A673 (cell line): Measurements from ENCODE around the gene LAMB3. TPM values are rescaled to one million over a fixed set of nuclear protein-coding genes. Genes with fewer than 3 reads are reported as not detected.

Source experiments
- BruUV-seq: library from RNA; stranded (reverse); fragments of 400-500 nt; replicated peaks from 2 replicates; lab custom pipeline; 2021; lab: Mats Ljungman, UMichigan
- CTCF ChIA-PET: fragments of 300-600 bp; sonication (Branson Sonifier 250); formaldehyde crosslinking; loops from one replicate; lab custom pipeline; 2022; ENCODE audit warnings: antibody characterized with exemption; lab: Charles Lee
- POLR2A ChIA-PET: fragments of 300-600 bp; sonication (Branson Sonifier 250); formaldehyde crosslinking; loops from one replicate; lab custom pipeline; 2022; ENCODE audit warnings: antibody characterized with exemption; ENCODE audit not compliant: low non-redundant PET; lab: Charles Lee
- DNase-seq: peaks from one replicate; pipeline ENCODE4 v3.0.0-alpha.2; 2015; ENCODE audit warnings: low spot score
- H3K27ac ChIP-seq: fragments of 200-600 bp; sonication (generic); 2 replicates; pipeline ENCODE4 v1.5.1; 2016; ENCODE audit warnings: mixed run types, low read depth, mild to moderate bottlenecking, mixed read lengths, antibody characterized with exemption, low read length; ENCODE audit not compliant: poor library complexity, severe bottlenecking
- H3K27me3 ChIP-seq: fragments of 200-600 bp; sonication (generic); replicated peaks from 2 replicates; pipeline ENCODE4 v1.6.1; 2017; ENCODE audit warnings: mixed run types, low read depth, mild to moderate bottlenecking, mixed read lengths, antibody characterized with exemption, low read length; ENCODE audit not compliant: insufficient read depth, poor library complexity
- H3K36me3 ChIP-seq: fragments of 200-600 bp; sonication (generic); 2 replicates; pipeline ENCODE4 v1.6.1; 2016; ENCODE audit warnings: mixed run types, mild to moderate bottlenecking, mixed read lengths, antibody characterized with exemption, low read length; ENCODE audit not compliant: insufficient read depth, poor library complexity, severe bottlenecking
- H3K4me1 ChIP-seq: fragments of 200-600 bp; sonication (generic); 2 replicates; pipeline ENCODE4 v1.6.1; 2017; ENCODE audit warnings: mixed run types, mild to moderate bottlenecking, mixed read lengths, antibody characterized with exemption, low read length; ENCODE audit not compliant: insufficient read depth, poor library complexity, severe bottlenecking
- H3K4me3 ChIP-seq: fragments of 200-600 bp; sonication (generic); 2 replicates; pipeline ENCODE4 v1.5.1; 2016; ENCODE audit warnings: low read depth, mixed run types, mild to moderate bottlenecking, mixed read lengths, low read length; ENCODE audit not compliant: poor library complexity, severe bottlenecking
- H3K9me3 ChIP-seq: fragments of 200-600 bp; sonication (generic); 2 replicates; pipeline ENCODE4 v1.6.1; 2016; ENCODE audit warnings: mixed run types, low read depth, mild to moderate bottlenecking, mixed read lengths, antibody characterized with exemption, low read length; ENCODE audit not compliant: poor library complexity, severe bottlenecking
- CTCF ChIP-seq: fragments of 300-800, 200-600 bp; sonication (generic); conservative IDR thresholded peaks from 2 replicates; pipeline ENCODE4 v1.5.1; 2017; ENCODE audit warnings: low read depth, mild to moderate bottlenecking, antibody characterized with exemption, low read length, moderate library complexity, mixed read lengths
- EZH2 ChIP-seq: fragments of 200-600 bp; sonication (generic); IDR thresholded peaks from 2 replicates; pipeline ENCODE4 v1.6.1; 2017; ENCODE audit warnings: borderline replicate concordance, low read depth, mild to moderate bottlenecking, mixed read lengths, antibody characterized with exemption, low read length; ENCODE audit not compliant: poor library complexity, severe bottlenecking
- intact Hi-C: fragments of 100-400 bp; cut with micrococcal nuclease; formaldehyde crosslinking; loops from one replicate; pipeline ENCODE4 v1.10.0; 2022; ENCODE audit not compliant: unreplicated experiment
- total RNA-seq: library from RNA; stranded (reverse); gene quantifications from 2 replicates; pipeline ENCODE4 v1.2.3, GENCODE V29; 2021

Gene LAMB3
- total RNA-seq, 1 experiment from 2014 or later: 12.7 TPM

DNA sequence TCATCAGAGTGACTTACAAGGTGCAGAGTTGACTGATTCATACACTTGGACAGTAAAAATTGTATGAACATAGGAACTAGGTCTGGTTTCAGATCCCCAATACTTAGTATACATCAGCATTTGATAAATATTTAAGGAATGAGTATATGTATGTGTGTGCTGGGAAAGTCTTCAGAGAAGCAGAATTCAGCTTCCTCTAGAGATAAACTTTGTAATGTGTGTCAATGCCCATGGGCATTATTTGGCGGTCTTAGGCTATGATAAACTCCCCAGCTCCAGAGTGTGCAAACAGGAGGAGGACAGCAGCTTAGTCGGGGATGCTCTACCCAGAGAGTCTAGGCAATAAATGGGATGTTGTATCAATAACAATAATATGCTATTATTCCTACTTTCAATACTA is 71.6 kb downstream of the LAMB3 start:
- no peaks in the 10 kb centered on the region for H3K36me3 ChIP-seq
- H3K4me3 ChIP-seq: no peak overlapping the region
- no peak for TF ChIP-seq CTCF
- TF ChIP-seq EZH2: no peak
- no TSS peak for BruUV-seq
- no peak overlapping the region for H3K27ac ChIP-seq
- H3K4me1 ChIP-seq: peaks cover 37% of the 10 kb centered on the region
- POLR2A ChIA-PET: no interaction called here
- no peaks in the 10 kb centered on the region for H3K27me3 ChIP-seq
- H3K9me3 ChIP-seq: no peaks in the 10 kb centered on the region
- no peak for DNase-seq
- CTCF ChIA-PET: no interaction called here
- intact Hi-C loops: no loop called here

DNA sequence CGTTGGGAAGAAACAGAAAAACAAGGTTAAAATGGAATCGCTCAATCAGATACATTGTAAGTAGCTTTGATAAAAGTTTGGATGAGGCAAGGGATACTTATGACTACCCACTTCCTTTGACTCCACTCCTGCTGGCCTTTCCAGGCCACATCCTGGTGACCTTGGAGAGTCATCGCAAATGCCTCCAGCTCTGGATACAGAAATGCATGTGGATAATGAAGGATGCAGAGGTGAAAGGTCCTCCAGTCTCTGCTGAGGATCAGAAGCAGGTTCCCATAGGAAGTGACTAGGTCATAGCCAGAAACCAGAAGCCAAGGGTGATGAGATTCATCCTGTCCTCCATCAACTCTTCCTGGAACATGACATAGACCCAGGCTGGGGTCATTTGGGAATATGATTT is 74.9 kb downstream of the LAMB3 start:
- Histone ChIP-seq H3K27me3 (no peaks in the 10 kb centered on the region), H3K9me3 (no peaks in the 10 kb centered on the region), H3K4me3 (no peak overlapping the region), H3K4me1 (peaks cover 24% of the 10 kb centered on the region), H3K36me3 (no peaks in the 10 kb centered on the region), H3K27ac (no peak overlapping the region)
- BruUV-seq: no TSS peak
- DNase-seq: no peak
- TF ChIP-seq CTCF: no peak
- no peak for TF ChIP-seq EZH2
- ChIA-PET POLR2A (no interaction called here), CTCF (interaction anchor here (1.0 to 2.4 kb wide), 4 partner anchors 11 to 50 kb away, joined by 3 to 10 read pairs (median 5); no protein-coding TSS in a partner anchor)
- intact Hi-C loops: loop anchor here (2.0 to 10.0 kb wide), 3 partner anchors 49 to 417 kb away; no protein-coding TSS in a partner anchor

DNA sequence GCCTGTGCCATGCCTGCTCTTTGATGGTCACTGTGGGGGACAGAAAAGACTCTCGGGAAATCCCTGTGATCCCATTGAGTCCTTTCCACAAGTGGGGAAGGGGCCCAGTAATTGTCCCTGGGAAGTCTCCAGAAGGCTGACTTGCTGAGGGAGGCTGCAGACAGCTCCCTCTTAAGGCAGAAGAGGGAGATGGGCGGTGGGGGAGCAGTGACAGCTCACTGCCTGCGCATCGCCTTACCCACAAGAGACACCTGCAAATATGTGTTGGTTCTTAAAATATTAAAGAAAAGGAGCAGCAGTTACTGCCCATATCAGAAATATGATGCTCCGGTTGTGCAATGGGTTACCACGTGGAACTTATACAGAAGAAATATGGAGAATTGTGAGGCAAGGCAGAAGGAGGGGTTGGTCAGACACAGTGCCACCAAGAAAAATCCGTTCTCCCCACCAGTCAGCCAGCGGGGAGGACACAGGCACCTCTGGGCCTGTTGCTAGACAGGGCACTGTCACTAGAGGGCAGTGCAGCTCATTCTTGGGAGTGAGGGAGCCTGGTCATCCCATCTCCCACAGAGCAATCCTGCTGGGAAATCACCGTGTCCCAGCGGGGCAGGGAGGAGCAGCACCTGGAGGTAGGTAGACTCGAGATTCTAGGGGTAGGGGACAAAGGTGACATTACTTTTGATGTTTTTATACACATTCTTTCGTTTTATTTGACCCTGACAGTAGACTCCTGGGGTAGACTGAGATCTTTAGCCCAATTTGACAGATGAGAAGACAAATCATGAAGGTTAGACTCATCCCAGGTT is 75.6 kb downstream of the LAMB3 start:
- Histone ChIP-seq H3K4me1 (peaks cover 24% of the 10 kb centered on the region), H3K36me3 (no peaks in the 10 kb centered on the region), H3K9me3 (no peaks in the 10 kb centered on the region), H3K27me3 (no peaks in the 10 kb centered on the region), H3K27ac (no peak overlapping the region), H3K4me3 (no peak overlapping the region)
- CTCF ChIA-PET: interaction anchor here (0.6 to 2.4 kb wide), 10 partner anchors 9 to 247 kb away, joined by 3 to 10 read pairs (median 3); no protein-coding TSS in a partner anchor
- BruUV-seq: no TSS peak
- peak; percentile 90 for DNase-seq
- intact Hi-C loops: loop anchor here (1.0 to 10.0 kb wide), 4 partner anchors 50 to 418 kb away; no protein-coding TSS in a partner anchor
- peak; percentile 98 for TF ChIP-seq CTCF
- TF ChIP-seq EZH2: no peak
- POLR2A ChIA-PET: no interaction called here
